HCT116 (cell line): ENCODE data around the gene NCOA5. TPM values are rescaled to one million over a fixed set of nuclear protein-coding genes. Genes with fewer than 3 reads are reported as not detected.

Experiments used
- ATAC-seq: fragments of 200-7000 bp; cut with Tn5 transposase; 2 replicates; pipeline ENCODE4 v1.9.1; 2020; ENCODE audit warnings: mild to moderate bottlenecking, moderate library complexity
- BruUV-seq: library from RNA; stranded (reverse); fragments of 400-500 nt; replicated peaks from 2 replicates; lab custom pipeline; 2021; lab: Mats Ljungman, UMichigan
- CTCF ChIA-PET: fragments of 300-600 bp; sonication (Branson Sonifier 250); formaldehyde crosslinking; loops from one replicate; lab custom pipeline; 2021; ENCODE audit warnings: antibody characterized with exemption; lab: Charles Lee
- POLR2A ChIA-PET: fragments of 300-600, 350-600 bp; sonication (Branson Sonifier 250); formaldehyde crosslinking; loops from one replicate; lab custom pipeline; 2021; ENCODE audit warnings: antibody characterized with exemption; lab: Charles Lee
- RAD21 ChIA-PET, 2 experiments: fragments of 300-600 bp; sonication (Branson Sonifier 250); formaldehyde crosslinking; loops; one replicate each; lab custom pipeline; 2023; ENCODE audit warnings: low total read pairs in 2 of 2; ENCODE audit not compliant: uncharacterized antibody in 2 of 2, unreplicated experiment in 2 of 2, low non-redundant PET in 1 of 2; lab: Charles Lee
- DNase-seq: peaks from one replicate; pipeline ENCODE4 v3.0.0-alpha.2; 2010; ENCODE audit warnings: low read depth, low spot score
- H2AFZ ChIP-seq: fragments of 200-600 bp; shearing (Covaris generic), sonication (generic); 2 replicates; pipeline ENCODE4 v1.6.1; 2017; ENCODE audit warnings: low read depth, mixed run types, mixed read lengths, antibody characterized with exemption, low read length; ENCODE audit not compliant: poor library complexity, severe bottlenecking
- H3K27ac ChIP-seq: 2 replicates; pipeline ENCODE4 v1.5.1; 2012; ENCODE audit warnings: low read depth, low read length
- H3K27me3 ChIP-seq: fragments of 200-600 bp; sonication (generic); 2 replicates; pipeline ENCODE4 v1.6.1; 2016; ENCODE audit warnings: mixed run types, low read length, mixed read lengths; ENCODE audit not compliant: insufficient read depth
- H3K36me3 ChIP-seq, 2 experiments: fragments of 200-500 bp in 1 of 2; fragments of 200-600 bp in 1 of 2; sonication (Bioruptor generic) in 1 of 2; sonication (generic) in 1 of 2; 2 replicates each; pipeline versions ENCODE4 v1.5.1 to v1.6.1; 2014 to 2016; ENCODE audit warnings: low read length in 2 of 2, inconsistent platforms in 1 of 2, mixed read lengths in 1 of 2, mixed run types in 1 of 2; ENCODE audit not compliant: insufficient read depth in 2 of 2, control insufficient read depth in 1 of 2
- H3K4me1 ChIP-seq, 2 experiments: fragments of 200-600 bp in 1 of 2; sonication (generic) in 1 of 2; 2 replicates each; pipeline versions ENCODE4 v1.5.1 to v1.6.1; 2012 to 2017; ENCODE audit warnings: low read length in 2 of 2, inconsistent platforms in 1 of 2, mild to moderate bottlenecking in 1 of 2, mixed read lengths in 1 of 2, mixed run types in 1 of 2, moderate library complexity in 1 of 2; ENCODE audit not compliant: insufficient read depth in 2 of 2, control insufficient read depth in 1 of 2
- H3K4me2 ChIP-seq: fragments of 200-600 bp; sonication (generic); 2 replicates; pipeline ENCODE4 v1.6.1; 2017; ENCODE audit warnings: mixed run types, low read length, mixed read lengths
- H3K4me3 ChIP-seq, 2 experiments: fragments of 200-600 bp in 1 of 2; sonication (generic) in 1 of 2; replicated peaks in 1 of 2; 2 replicates each; pipeline ENCODE4 v1.5.1; 2011 to 2016; ENCODE audit warnings: low read length in 2 of 2, control low read depth in 1 of 2, low read depth in 1 of 2, mild to moderate bottlenecking in 1 of 2, mixed read lengths in 1 of 2, mixed run types in 1 of 2
- H3K79me2 ChIP-seq: fragments of 200-600 bp; sonication (generic); 2 replicates; pipeline ENCODE4 v1.6.1; 2017; ENCODE audit warnings: mild to moderate bottlenecking, mixed run types, low read length, moderate library complexity, mixed read lengths; ENCODE audit not compliant: insufficient read depth
- H3K9ac ChIP-seq: fragments of 200-600 bp; sonication (generic); 2 replicates; pipeline ENCODE4 v1.6.1; 2016; ENCODE audit warnings: low read length, mixed read lengths
- H3K9me2 ChIP-seq: fragments of 200-600 bp; sonication (generic), shearing (Covaris generic); 2 replicates; pipeline ENCODE4 v1.6.1; 2017; ENCODE audit warnings: mixed run types, mild to moderate bottlenecking, moderate library complexity; ENCODE audit not compliant: insufficient read depth
- H3K9me3 ChIP-seq, 2 experiments: fragments of 200-500 bp in 1 of 2; fragments of 200-600 bp in 1 of 2; sonication (Bioruptor generic) in 1 of 2; sonication (generic) in 1 of 2; 2 replicates each; pipeline ENCODE4 v1.6.1; 2014 to 2017; ENCODE audit warnings: low read length in 2 of 2, mixed read lengths in 2 of 2, inconsistent platforms in 1 of 2, low read depth in 1 of 2, mild to moderate bottlenecking in 1 of 2, mixed run types in 1 of 2, moderate library complexity in 1 of 2; ENCODE audit not compliant: control insufficient read depth in 1 of 2, insufficient read depth in 1 of 2
- H4K20me1 ChIP-seq: fragments of 200-600 bp; sonication (generic), shearing (Covaris generic); 2 replicates; pipeline ENCODE4 v1.6.1; 2017; ENCODE audit warnings: mixed run types, mild to moderate bottlenecking, moderate library complexity; ENCODE audit not compliant: insufficient read depth
- CBX3 ChIP-seq: IDR thresholded peaks from 2 replicates; pipeline ENCODE4 v1.6.1; 2012; ENCODE audit warnings: low read depth
- CEBPB ChIP-seq: IDR thresholded peaks from 2 replicates; pipeline ENCODE4 v1.6.1; 2012; ENCODE audit warnings: low read depth
- EGR1 ChIP-seq: IDR thresholded peaks from 2 replicates; pipeline ENCODE4 v1.6.1; 2012; ENCODE audit warnings: low read depth
- ELF1 ChIP-seq: IDR thresholded peaks from 2 replicates; pipeline ENCODE4 v1.6.1; 2012; ENCODE audit warnings: low read depth, borderline replicate concordance
- EZH2phosphoT487 ChIP-seq: fragments of 200-600 bp; IDR thresholded peaks from 2 replicates; pipeline ENCODE4 v1.6.1; 2018; ENCODE audit warnings: antibody characterized with exemption, borderline replicate concordance
- FOSL1 ChIP-seq: IDR thresholded peaks from 2 replicates; pipeline ENCODE4 v1.6.1; 2012; ENCODE audit warnings: low read depth
- MAX ChIP-seq: IDR thresholded peaks from 2 replicates; pipeline ENCODE4 v1.6.1; 2012
- POLR2A ChIP-seq: IDR thresholded peaks from 2 replicates; pipeline ENCODE4 v1.7.0; 2011; ENCODE audit warnings: borderline replicate concordance; ENCODE audit not compliant: insufficient read depth, insufficient read length; ENCODE audit errors: extremely low read depth
- POLR2AphosphoS5 ChIP-seq: IDR thresholded peaks from 2 replicates; pipeline ENCODE4 v1.6.1; 2011; ENCODE audit warnings: mild to moderate bottlenecking, low read depth, low read length, moderate library complexity
- RAD21 ChIP-seq: IDR thresholded peaks from 2 replicates; pipeline ENCODE4 v1.6.1; 2012; ENCODE audit warnings: low read depth, mild to moderate bottlenecking
- REST ChIP-seq: IDR thresholded peaks from 2 replicates; pipeline ENCODE4 v1.6.1; 2012; ENCODE audit warnings: low read depth
- SIN3A ChIP-seq: IDR thresholded peaks from 2 replicates; pipeline ENCODE4 v1.6.1; 2012; ENCODE audit warnings: low read depth
- TCF7L2 ChIP-seq: IDR thresholded peaks from 2 replicates; pipeline ENCODE4 v1.7.0; 2011; ENCODE audit warnings: borderline replicate concordance, inconsistent platforms; ENCODE audit not compliant: insufficient read depth, insufficient read length; ENCODE audit errors: extremely low read depth
- YY1 ChIP-seq: IDR thresholded peaks from 2 replicates; pipeline ENCODE4 v1.6.1; 2011; ENCODE audit warnings: low read length, low read depth, moderate library complexity, mild to moderate bottlenecking; ENCODE audit not compliant: insufficient replicate concordance; ENCODE audit errors: extremely low read depth
- ZBTB33 ChIP-seq: IDR thresholded peaks from 2 replicates; pipeline ENCODE4 v1.6.1; 2011; ENCODE audit warnings: mild to moderate bottlenecking, low read length, moderate library complexity; ENCODE audit not compliant: insufficient replicate concordance; ENCODE audit errors: extremely low read depth
- ZFX ChIP-seq: fragments of 450-650 bp; IDR thresholded peaks from 2 replicates; pipeline ENCODE4 v1.6.1; 2017
- ZNF274 ChIP-seq: fragments of 200-500 bp; sonication (Bioruptor generic); IDR thresholded peaks from 2 replicates; pipeline ENCODE4 v1.6.1; 2014; ENCODE audit warnings: mild to moderate bottlenecking, low read depth, low read length, inconsistent platforms
- intact Hi-C: fragments of 100-400 bp; cut with micrococcal nuclease; formaldehyde crosslinking; loops from 2 replicates; pipeline ENCODE4 v1.10.0; 2022
- total RNA-seq: library from RNA; stranded (reverse); gene quantifications from one replicate; pipeline ENCODE4 v1.2.1, GENCODE V29; 2021; ENCODE audit not compliant: unreplicated experiment

NCOA5 gene
- total RNA-seq, 1 experiment from 2014 or later = 31.6 TPM

- Histone ChIP-seq H3K79me2 (no peaks in the 10 kb centered on the region), H3K27ac (no peak overlapping the region), H3K4me3 (peak overlapping the region in 1 of 2 experiments; percentile 45; a peak in 1 of 4 replicates), H2AFZ (no peak overlapping the region), H4K20me1 (no peaks in the 10 kb centered on the region), H3K27me3 (peaks cover 32% of the 10 kb centered on the region; the same call in 1 of the 2 replicates), H3K9me3 (no peaks in the 10 kb centered on the region)
- RAD21 ChIA-PET = interaction anchor here (0.8 to 1.2 kb wide), 3 partner anchors 105 to 326 kb away, joined by 3 read pairs; no protein-coding TSS in a partner anchor
- DNase-seq (no peak), ATAC-seq (no peak)
- intact Hi-C loops = loop anchor here (1.0 to 10.0 kb wide), 3 partner anchors 64 to 302 kb away; no protein-coding TSS in a partner anchor
- BruUV-seq = no TSS peak
- CTCF ChIA-PET = interaction anchor here (0.7 to 1.8 kb wide), 14 partner anchors 9 to 398 kb away, joined by 3 to 15 read pairs (median 4); no protein-coding TSS in a partner anchor
- POLR2A ChIA-PET = no interaction called here
- TF ChIP-seq RAD21 (no peak), REST (no peak), POLR2AphosphoS5 (no peak), ZBTB33 (no peak), MAX (no peak), SIN3A (no peak), CEBPB (no peak), EZH2phosphoT487 (no peak), FOSL1 (no peak), TCF7L2 (no peak), ZNF274 (no peak), ZFX (no peak), POLR2A (no peak), ELF1 (no peak), EGR1 (no peak), CBX3 (no peak), YY1 (no peak)
- TF ChIP-seq, all 23 proteins: peak for 0
- no peaks in the 10 kb centered on the region for H3K9me2 ChIP-seq
- H3K4me1 ChIP-seq = peaks cover 0 to 16% of the 10 kb centered on the region in 2 experiments; a peak in 2 of 4 replicates
- H3K9ac ChIP-seq = no peak overlapping the region
- H3K4me2 ChIP-seq = peak overlapping the region; percentile 88
- H3K36me3 ChIP-seq = no peaks in the 10 kb centered on the region
Observed at GRCh38 chr20:46023148-46023484, 66.6 kb downstream of the NCOA5 start.
